ENCODE results near the gene TSKU. TPM values are rescaled to one million over a fixed set of nuclear protein-coding genes. Genes with fewer than 3 reads are reported as not detected.

The TSKU gene
- total RNA-seq, 1 donor, result 24.6 TPM

Other genes with a start within 250 kb of the TSKU start
- gene LRRC32, start 112.6 kb upstream of the TSKU start, total RNA-seq (ENCODE audit: low replicate concordance), result 23.1 and 30.0 TPM in 2 replicates
- 5.3 and 15.3 TPM in 2 replicates for gene ACER3, start 77.6 kb downstream of the TSKU start, total RNA-seq (ENCODE audit: low replicate concordance)